IPS DF 4.7 (cell line): ENCODE results near the gene CCNY.

Experiments used
- DNase-seq: peaks from one replicate; pipeline ENCODE4 v3.0.0-alpha.2; 2013; ENCODE audit warnings: low spot score; ENCODE audit errors: extremely low read depth

The CCNY gene

DNA sequence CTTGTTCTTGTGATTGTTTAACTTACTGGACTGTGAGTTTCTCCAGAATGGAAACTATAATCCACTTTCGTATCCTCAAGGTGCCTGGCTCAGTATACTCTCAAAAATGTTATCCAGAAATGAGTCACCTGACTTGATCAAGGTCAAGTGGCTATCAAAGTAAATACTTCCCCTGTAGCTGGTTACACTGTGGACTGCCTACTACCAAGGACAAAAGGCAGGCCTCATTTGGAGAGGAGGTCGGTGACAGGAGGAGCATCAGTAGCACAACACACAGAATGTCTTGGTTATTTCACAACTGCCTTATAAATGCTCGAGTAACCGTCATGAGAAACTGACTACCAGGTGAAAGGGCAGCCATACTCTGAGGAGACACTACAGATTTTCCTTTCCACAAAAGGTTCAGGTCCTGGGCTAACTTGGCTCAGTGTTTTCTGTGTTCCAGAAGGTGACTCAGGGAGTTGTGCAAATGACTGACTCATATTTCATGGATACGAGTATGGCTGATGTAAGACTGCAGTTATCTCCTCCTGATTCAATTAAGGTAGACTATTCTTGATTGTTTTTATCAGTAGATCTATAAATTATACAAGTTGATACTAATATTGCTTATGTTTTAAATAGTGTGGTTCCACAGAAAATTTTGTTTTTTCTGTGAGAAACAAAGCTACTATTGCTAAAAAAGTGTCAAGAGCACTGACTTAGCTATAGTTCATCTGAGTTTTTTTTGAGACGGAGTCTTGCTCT is 4.2 kb upstream of the CCNY start:
- no peak for DNase-seq

DNA sequence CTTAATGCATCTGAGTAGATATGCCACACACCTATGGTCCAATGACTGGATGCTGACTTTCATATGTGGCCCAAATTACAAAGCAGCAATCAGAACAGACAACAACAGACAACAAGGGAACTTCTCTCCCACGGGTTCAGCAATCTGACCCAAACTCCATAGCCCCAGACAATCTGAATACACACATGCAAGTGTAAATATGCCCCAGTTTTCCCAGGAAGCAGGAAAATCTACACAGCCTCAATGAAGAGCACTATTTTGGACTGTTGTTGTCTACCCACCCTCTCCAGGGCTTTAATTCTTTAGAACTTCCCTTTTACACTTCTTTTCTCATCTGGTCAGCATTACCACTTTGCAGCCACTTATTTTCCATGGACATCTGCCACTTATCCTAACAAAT is 2.0 kb upstream of the CCNY start:
- DNase-seq, result no peak

DNA sequence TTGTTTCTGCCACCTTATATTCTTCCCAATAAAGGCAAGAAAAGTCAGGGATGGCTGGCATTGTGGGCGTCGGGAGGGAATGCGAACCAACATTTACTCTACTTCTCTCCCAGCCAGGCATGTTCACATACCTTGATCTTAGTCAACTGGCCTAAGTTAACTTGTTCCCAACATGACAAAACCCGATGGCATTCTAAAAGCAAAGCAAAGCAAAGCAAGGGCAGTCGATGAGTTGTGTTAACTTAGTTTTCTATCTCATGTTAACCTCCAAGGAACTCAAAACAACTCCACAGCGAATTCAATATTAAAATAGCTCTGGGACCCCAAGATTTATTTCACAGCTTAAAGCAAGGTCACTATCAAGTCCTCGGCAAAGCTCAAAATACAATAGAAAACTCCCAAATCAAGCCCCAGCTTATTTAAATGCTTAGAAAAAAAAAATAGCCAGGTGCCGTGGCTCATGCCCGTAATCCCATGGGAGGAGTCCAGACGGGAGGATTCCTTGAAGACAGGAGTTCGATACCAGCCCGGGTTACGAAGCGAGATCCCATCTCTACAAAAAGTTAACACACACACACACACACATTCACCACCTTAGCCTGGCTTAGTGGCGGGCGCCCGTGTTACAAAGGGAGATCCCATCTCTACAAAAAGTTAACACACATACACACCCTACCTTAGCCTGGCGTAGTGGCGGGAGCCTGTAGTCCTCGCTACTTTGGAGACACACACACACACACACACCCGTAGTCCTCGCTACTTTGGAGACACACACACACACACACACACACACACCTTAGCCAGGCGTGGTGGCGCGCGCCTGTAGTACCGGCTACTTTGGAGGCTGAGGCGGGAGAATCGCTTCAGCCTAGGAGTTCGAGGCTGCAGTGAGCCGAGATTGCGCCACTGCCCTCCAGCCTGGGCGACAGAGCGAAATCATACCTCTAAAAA is 901 bp upstream of the CCNY start:
- DNase-seq, result no peak

DNA sequence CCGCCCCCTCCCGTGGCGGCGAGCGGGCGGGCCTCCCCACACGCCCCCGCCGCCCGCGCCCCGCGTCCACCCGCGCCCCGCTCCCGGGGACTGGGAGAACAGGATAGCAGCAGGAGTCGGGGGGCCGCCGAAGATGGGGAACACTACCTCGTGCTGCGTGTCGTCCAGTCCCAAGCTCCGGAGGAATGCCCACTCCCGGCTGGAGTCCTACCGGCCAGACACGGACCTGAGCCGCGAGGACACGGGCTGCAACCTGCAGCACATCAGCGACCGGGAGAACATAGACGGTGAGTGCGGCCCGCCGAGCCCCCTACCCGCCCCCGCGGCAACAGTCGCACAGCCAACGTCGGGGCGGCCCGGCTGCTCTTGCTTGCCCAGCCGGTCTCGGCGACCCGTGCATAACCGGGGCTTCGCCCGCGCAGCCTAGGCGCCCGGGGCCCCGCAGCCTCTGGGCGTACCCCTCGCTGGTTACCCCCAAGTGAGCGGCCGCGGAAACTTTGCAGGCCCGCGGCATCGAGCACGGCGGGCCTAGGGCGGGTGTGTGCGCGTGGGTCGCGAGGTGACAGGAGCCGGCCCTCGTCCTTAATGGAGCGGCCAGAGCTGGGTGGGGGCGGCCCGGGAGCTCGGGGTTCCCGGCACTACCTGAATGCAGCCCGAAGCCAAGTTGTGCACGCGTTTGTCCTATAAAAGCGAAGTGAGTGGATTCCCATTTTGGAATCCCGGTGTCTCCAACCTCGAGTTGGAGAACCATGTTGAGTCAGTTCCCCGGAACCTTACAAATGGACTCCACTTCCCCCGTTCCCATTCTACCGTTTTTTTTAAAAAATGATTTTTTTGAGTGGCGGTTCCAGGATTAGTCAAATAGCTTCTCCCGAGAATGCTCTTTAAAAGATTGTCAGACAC is 863 bp downstream of the CCNY start:
- no peak for DNase-seq

DNA sequence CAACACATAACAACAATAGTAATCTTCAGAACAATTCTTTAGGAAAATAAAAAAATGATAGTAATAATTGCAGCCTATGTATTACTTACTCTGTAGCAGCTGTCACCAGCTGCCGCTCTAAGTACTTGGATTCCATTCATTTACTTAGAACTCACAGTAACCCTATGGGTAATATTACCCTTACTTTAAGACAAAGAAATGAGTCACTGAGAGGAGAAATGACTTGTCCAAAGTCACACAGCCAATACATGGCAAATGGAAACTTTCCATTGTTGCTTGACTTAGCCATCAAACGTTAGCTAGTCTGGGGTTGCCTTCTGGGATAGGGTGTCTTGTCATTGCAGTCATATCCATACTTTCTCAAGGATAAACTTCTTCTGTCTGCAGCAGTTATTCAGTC is 3.6 kb downstream of the CCNY start:
- DNase-seq, result no peak

DNA sequence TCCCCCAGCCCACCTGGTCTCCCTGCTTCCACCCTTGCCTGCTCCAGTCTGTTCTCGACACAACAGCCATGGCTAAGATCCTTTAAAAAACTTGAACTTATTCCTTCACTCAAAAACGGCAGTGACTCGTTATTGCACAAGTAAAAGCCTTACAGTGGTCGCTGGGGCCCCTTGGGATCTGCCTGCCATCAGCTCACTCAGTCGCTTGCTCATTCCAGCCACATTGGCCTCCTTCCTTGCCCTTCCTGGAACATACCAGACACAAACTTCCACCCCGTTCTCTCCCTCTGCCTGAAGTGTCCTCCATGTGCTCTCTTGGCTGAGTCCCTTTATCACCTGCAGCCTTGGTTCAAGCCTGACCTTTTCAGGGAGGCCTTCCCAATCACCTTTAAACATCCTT is 4.7 kb downstream of the CCNY start:
- no peak for DNase-seq

DNA sequence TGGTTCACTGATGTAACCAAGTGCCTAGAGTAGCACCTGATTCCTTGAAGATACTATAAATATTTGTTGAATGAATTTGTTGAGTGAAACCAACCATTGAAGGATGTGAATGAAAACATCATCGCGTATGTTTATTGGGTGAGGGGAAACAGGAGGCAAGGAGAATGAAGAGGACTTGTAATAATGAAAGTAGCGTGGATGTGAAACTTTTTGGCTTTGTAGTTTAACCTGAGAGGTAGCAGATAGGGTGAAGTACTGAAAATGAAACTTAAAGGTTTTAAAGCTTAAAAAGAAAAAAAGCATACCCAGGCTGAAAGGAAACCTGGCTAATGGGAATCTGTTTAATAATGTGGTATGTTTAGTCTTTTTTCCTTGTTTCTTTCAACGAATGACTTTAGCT is 5.2 kb downstream of the CCNY start:
- no peak for DNase-seq

DNA sequence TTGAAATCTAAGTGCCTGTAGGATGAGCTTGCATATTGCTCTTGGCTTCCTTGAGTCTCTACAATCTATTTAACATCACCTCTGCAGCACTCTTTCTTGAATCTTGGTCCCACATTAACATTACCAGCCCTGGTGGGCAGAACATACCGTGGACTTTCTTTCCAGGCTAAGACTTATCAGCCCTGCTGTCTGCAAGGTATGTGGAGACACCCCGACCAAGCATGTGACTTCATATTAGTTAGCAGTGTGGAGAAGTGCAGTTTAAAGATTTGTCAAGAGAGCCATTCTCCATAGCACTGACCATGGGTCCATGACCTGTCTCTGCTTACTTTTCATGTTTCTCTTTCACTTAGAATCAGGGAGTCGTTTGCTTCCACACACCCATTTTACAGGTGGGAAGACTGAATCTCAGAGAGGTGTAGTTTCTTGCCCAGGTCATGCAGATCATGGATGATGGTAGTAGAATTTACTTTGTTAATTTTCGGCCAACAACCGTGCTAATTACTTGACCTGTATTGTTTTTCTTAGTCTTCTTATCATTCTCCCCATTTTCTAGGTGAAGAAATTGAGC is 6.0 kb downstream of the CCNY start:
- no peak for DNase-seq

DNA sequence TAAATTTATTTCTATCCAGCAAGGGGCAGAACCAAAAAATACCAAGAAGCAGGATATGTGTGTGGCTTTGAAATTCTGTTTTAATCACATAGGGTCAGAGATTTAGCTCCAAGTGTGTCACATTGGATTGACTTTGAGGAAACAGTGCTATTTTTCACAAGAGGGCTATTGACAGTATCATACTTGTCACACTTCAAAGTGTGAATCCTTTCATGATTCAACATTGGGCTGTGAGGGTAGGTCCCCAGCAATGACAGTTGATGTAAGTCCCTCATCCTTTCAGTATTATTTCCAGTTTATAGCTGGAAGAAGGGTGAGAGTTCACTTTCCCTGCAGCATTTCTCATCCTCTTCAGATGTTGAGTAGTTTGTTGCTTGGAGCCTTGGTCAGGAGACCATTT is 7.4 kb downstream of the CCNY start:
- DNase-seq, result no peak

DNA sequence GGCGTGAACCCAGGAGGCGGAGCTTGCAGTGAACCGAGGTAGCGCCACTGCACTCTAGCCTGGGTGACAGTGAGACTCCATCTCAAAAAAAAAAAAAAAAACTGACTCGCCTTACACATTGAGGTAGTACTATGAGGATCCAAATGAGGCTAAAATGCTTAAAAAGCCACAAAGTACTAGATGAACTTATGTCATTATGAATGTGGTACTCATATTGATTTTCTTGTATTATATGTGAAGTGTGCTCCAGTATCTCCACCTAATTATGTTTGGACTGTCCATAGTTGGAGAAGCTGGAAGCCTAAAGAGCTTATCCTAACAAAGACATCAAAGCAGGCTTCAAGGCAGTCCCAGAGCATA is 9.1 kb downstream of the CCNY start:
- no peak for DNase-seq

DNA sequence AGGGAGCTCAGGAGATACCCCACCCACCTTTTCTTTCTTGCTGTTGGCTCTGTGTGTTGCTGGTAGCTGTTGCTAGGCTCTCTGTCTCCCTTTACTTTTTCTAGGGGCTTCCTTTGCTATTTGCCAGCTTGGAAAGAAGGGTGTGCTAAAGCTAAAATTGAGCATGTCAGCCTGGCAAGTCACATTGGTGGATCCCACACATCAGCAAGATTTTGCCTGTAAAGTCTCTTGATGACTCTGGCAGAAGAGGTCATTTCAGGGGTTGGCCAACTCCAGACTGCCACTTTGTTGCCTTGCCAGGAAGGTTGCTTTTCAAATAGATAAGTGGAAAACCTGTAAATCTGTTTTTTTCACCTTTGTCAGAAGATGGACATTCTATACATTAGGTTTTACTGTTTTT is 9.9 kb downstream of the CCNY start:
- no peak for DNase-seq

DNA sequence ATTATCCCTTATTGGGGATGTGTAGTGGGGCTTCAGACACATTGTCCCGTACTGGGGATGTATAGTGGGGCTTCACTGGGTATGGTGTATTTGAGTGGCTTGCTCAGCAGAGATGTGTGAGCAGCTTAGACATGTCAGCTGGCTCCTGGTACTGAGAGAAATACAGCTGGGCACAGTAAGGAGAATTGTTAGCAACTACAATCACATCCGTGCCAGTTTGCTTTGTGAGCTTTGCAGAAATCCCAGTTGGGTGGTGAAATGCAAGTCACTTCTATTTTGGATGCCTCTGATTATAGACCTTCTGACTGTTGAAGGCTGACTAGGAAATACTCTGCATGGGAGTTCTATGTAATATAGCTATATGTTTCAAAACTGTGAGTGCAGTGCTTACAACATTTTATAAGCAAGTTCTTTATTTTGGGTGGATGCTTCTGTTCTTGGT is 10.8 kb downstream of the CCNY start:
- DNase-seq, result no peak

DNA sequence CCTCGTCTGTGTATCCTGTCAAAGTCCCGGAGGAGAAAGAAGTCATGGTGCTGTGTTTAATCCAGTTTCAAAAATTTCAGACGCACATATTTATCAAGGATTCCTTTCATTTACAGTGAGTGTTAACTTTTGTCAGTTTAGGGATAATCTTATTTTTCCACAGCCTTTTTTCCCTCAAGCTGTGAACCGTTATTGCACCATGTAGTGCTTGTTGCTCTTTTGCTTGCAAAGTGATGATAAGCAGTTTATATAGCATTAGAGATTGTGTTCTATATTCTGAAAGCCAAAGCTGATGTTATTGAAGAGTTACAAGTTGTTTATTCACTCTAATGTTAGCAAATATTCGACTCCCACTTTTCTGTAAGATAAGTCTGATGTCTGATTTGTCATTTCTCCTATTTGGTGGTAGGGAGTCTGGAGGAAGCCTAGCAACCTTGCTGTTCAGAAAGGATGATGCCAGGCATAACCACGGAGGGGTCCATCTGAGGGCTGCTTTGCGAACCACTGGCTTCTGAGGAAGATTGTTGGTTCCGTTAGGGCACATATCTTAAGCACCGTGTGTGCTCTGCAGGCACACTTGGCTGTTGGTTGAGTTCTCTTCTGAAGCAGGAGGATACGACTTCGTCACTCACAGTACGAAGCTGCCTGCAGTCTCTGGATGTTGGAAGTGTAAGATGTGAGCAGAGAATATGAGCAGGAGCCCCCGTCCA is 11.7 kb downstream of the CCNY start:
- no peak for DNase-seq

DNA sequence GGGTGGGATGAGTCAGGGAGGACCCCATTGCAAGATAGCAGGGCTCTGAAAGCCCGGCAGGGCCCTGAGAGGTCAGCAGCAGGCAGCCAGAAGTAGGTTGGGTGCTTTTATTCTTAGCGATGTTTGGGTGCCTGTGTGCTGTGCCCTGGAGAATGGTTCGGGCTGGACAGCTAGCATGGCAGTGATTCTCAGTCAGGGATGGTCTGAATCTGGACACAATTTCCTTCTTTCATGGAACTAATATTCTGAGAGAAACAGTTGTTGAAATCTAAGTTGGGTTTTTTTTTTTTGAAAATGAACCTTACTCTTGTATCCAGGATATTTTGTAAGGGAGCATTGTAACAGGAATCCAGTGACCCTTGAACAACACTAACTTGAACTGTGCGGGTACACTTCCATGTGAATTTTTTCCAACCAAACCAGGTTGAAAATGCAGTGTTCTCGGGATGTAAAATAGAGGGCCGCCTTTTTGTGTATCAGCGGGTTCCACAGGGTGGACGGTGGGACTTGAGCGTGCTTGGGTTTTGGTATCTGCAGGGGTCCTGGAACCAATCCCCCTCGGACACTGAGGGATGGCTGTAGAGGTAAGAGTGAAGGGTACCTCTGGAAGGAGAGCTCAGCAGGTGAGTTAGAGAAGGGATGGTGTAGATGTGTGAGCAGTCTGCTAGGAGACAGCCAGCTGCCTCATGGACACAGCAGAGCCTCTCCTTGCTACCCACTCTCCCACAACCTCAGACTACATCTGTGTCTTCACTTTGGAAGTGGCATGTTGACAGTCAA is 12.5 kb downstream of the CCNY start:
- no peak for DNase-seq

DNA sequence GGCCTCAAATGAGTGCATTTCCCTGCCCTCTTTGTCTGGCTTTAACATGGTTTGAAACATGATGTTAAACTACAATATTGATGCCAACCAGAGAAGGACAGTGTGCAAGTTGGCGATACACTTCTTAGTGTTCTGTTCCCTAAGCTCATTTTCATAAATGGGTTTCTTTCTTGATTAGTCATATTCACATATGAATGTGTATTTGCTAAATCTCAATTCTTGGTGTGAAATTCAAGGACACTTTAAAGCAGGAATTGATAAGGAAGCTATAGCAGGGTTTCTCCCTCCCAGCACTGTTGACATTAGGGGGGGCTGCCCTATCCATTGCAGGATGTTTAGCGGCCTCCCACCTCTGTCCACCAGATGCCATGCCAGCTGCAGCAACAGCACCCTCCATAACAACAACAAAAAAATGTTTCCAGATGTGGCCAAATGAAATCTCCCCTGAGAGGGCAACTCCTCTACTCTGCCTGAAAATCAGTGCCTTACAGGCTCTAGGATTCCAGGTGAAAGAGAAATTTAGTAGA is 13.1 kb downstream of the CCNY start:
- DNase-seq, result no peak

DNA sequence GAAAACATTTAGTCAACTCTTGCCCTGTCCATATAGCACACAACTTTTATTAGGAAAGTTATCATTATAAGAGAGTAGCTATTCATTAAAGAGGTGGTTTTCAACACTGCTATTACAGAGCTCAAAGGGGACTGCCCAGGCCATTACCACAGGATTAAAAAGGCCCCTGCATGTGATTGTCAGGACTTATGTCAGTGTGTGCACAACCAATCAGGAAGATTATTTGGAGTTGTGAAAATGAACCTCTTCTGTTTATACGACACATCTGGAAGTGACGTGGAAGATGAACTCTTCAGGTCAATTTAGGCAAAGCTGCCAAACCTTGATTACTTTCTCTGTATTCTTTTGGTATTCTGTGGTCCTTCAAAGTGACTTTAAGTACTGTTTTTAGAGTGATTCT is 14.7 kb downstream of the CCNY start:
- no peak for DNase-seq

DNA sequence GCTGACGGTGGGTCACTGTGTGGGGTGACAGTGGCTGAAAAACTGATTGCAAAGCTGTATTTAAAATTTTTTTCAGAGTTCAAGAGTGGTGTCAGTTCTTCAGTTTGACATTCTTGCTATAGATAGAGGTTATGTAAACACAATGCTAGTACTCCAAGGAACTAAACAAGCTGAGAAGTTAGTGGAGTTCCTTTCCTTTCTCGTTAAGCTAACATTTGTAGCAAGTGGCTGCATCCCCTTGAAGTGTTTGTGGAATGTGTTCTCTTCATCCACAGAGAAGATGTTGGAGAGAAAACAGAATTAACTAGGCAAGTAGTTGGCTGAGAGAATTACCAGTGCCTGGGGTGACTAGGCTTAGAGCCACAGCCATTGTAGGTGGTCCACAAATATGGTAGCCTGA is 15.8 kb downstream of the CCNY start:
- DNase-seq, result no peak

DNA sequence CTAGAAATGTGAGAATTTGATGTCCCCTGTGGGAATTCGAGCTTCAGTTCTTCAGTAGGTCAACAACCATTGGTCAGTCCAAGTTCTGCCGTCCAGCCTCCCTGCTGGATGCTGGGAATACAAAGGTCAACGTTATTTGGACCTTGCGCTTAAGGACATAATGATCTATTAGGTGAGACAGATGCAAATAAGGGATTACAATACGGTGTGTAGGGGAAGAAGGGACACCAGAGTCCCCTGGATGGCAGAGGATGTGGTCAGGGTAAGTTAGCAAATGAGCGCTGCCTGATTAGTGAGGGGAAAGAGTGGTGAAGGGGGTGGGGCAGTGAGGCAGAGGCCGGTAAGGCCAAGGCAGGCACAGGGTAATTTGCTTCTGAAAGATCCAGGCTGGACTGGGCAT is 16.2 kb downstream of the CCNY start:
- no peak for DNase-seq

DNA sequence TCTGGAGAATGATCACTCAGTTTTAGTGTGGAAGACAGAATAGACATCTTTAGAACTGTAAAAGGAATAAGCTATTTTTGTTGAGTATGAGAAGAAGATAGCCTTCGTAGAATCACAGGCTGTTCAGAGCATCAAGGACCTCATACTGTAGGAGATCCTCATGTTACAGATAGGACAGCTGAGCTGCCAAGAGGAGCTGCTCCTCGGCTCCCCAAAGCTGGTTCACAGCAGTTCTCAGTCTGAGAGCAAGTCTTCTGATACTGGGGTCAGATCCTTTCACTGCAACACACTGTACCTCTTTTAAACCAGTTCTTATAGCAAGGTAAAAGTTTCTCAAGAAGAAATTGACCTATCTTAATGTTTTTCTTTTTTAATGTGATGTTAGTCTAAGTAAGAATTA is 17.1 kb downstream of the CCNY start:
- no peak for DNase-seq

DNA sequence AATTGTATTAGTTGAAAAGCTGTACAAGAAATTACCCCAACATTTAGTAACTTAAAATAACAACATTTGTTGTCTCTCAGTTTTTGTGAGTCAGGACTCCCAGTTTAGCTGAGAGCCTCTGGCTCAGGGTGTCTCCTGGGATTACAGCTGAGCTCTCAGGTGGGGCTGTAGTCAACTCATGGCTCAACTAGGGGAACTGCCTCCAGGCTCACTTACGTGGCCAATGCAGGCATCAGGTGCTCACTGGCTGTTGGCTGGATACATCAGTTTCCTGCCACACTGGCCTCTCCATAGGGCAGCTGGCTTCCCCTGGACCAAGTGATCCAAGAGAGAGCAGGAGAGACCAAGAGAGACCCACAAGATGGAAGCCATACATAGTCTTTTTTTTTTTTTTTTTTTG is 17.5 kb downstream of the CCNY start:
- DNase-seq, result no peak
